GM19397 (cell line): ENCODE data around the gene ADAMTSL3.
A peak's percentile ranks its signal among the peaks of the same experiment; 100 is the strongest.

Source experiments
- ATAC-seq: cut with Tn5 transposase; IDR thresholded peaks from one replicate; pipeline ENCODE4 v1.9.1; 2021; ENCODE audit warnings: mild to moderate bottlenecking, moderate library complexity; ENCODE audit not compliant: unreplicated experiment

Gene ADAMTSL3

GRCh38 chr15:83914906-83915305 lies 261.0 kb downstream of the ADAMTSL3 start:
- ATAC-seq: no peak

GRCh38 chr15:83917432-83917831 lies 263.5 kb downstream of the ADAMTSL3 start:
- no peak for ATAC-seq

GRCh38 chr15:83918011-83918410 lies 264.1 kb downstream of the ADAMTSL3 start:
- ATAC-seq: no peak

GRCh38 chr15:83919319-83919830 lies 265.5 kb downstream of the ADAMTSL3 start:
- ATAC-seq: no peak

GRCh38 chr15:83919978-83920510 lies 266.1 kb downstream of the ADAMTSL3 start:
- no peak for ATAC-seq

GRCh38 chr15:83922649-83923294 lies 268.8 kb downstream of the ADAMTSL3 start:
- no peak for ATAC-seq

GRCh38 chr15:83926116-83926515 lies 272.2 kb downstream of the ADAMTSL3 start:
- no peak for ATAC-seq

GRCh38 chr15:83927704-83928391 lies 273.9 kb downstream of the ADAMTSL3 start:
- peak; percentile 41 for ATAC-seq

- peak; percentile 80 for ATAC-seq
Observed at GRCh38 chr15:83928392-83928734, 274.4 kb downstream of the ADAMTSL3 start.

- ATAC-seq: no peak
Observed at GRCh38 chr15:83928878-83929418, 275.0 kb downstream of the ADAMTSL3 start.

GRCh38 chr15:83929619-83930018 lies 275.7 kb downstream of the ADAMTSL3 start:
- ATAC-seq: no peak

GRCh38 chr15:83930392-83931212 lies 276.7 kb downstream of the ADAMTSL3 start:
- no peak for ATAC-seq

GRCh38 chr15:83935774-83936173 lies 281.9 kb downstream of the ADAMTSL3 start:
- ATAC-seq: no peak

GRCh38 chr15:83940136-83940535 lies 286.2 kb downstream of the ADAMTSL3 start:
- ATAC-seq: no peak

GRCh38 chr15:83943043-83943442 lies 289.1 kb downstream of the ADAMTSL3 start:
- ATAC-seq: no peak

- no peak for ATAC-seq
Observed at GRCh38 chr15:83943849-83944404, 290.0 kb downstream of the ADAMTSL3 start.

GRCh38 chr15:83947156-83947555 lies 293.2 kb downstream of the ADAMTSL3 start:
- no peak for ATAC-seq

- ATAC-seq: no peak
Observed at GRCh38 chr15:83954506-83954905, 300.6 kb downstream of the ADAMTSL3 start.

GRCh38 chr15:83955806-83956265 lies 301.9 kb downstream of the ADAMTSL3 start:
- ATAC-seq: peak; percentile 97

GRCh38 chr15:83956887-83957286 lies 303.0 kb downstream of the ADAMTSL3 start:
- no peak for ATAC-seq

- ATAC-seq: no peak
Observed at GRCh38 chr15:83959477-83959876, 305.6 kb downstream of the ADAMTSL3 start.
